ENCODE results near the gene DNM3. TPM values are rescaled to one million over a fixed set of nuclear protein-coding genes. Genes with fewer than 3 reads are reported as not detected.

DNM3 gene
- total RNA-seq, 1 donor from 2014 or later = 15.4 TPM

DNA sequence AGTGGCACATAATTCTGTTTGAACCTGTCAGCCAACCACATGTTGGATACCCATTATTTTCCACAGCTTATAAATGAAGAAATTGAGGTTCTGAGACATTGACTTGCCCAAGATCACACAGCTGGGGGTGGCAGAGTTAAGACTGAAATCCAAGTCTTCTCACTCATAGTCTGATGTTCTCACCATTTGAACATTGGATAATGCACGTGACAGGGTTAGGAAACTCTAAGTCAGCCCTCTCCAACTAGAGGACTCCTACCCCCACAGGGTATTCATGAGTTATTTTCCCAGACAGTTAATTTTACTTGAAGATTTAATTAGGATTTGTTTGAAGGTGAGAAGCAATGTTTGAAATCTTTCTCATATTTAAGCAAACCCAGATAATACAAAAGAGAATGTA lies 541.1 kb downstream of the DNM3 start:
- no peak for TF ChIP-seq CTCF (IDR thresholded peaks at IDR 0.05)
- peaks cover 4% of the 10 kb centered on the region for H3K4me1 ChIP-seq
- intact Hi-C loops (cut with DNase I) = no loop called here
- no peaks in the 10 kb centered on the region for H3K9me3 ChIP-seq
- no peaks in the 10 kb centered on the region for H3K36me3 ChIP-seq
- H3K27ac ChIP-seq = no peak overlapping the region
- ATAC-seq = no peak
- no peak for DNase-seq
- no peak overlapping the region for H3K4me3 ChIP-seq
- no peaks in the 10 kb centered on the region for H3K27me3 ChIP-seq

- H3K9me3 ChIP-seq = no peaks in the 10 kb centered on the region
- H3K27me3 ChIP-seq = no peaks in the 10 kb centered on the region
- H3K36me3 ChIP-seq = no peaks in the 10 kb centered on the region
- H3K27ac ChIP-seq = no peak overlapping the region
- peaks cover 4% of the 10 kb centered on the region for H3K4me1 ChIP-seq
- no peak for ATAC-seq
- no peak for TF ChIP-seq CTCF (IDR thresholded peaks at IDR 0.05)
- H3K4me3 ChIP-seq = no peak overlapping the region
- no peak for DNase-seq
- intact Hi-C loops (cut with DNase I) = no loop called here
Measured at GRCh38 chr1:172382990-172383389, 541.7 kb downstream of the DNM3 start.

GRCh38 chr1:172383536-172383935 lies 542.2 kb downstream of the DNM3 start:
- no peak for ATAC-seq
- H3K27me3 ChIP-seq = no peaks in the 10 kb centered on the region
- H3K36me3 ChIP-seq = no peaks in the 10 kb centered on the region
- intact Hi-C loops (cut with DNase I) = no loop called here
- no peak overlapping the region for H3K4me3 ChIP-seq
- DNase-seq = no peak
- no peaks in the 10 kb centered on the region for H3K9me3 ChIP-seq
- peaks cover 4% of the 10 kb centered on the region for H3K4me1 ChIP-seq
- H3K27ac ChIP-seq = no peak overlapping the region
- TF ChIP-seq CTCF (IDR thresholded peaks at IDR 0.05) = no peak

DNA sequence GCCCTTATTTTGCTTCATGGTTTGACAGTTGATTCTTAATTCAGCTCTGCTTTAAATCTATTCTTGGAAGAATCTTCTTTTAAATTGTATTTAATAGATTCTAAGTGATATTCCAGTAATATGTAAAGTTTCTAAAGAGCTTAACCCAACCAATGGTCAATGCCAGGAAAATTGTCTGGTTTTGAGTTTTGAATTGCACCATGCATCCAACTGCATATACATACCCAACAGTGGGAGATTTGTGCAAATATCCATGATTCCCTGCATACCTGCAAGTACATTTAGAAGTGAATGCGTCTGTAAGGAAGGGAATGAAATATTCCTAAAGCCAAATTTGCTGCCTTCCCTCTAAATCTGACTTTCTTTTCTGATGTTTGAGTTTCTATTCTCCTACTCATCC lies 543.4 kb downstream of the DNM3 start:
- DNase-seq (no peak), ATAC-seq (no peak)
- Histone ChIP-seq H3K9me3 (no peaks in the 10 kb centered on the region), H3K27me3 (no peaks in the 10 kb centered on the region), H3K27ac (no peak overlapping the region), H3K4me1 (peaks cover 4% of the 10 kb centered on the region), H3K36me3 (no peaks in the 10 kb centered on the region), H3K4me3 (no peak overlapping the region)
- TF ChIP-seq CTCF (IDR thresholded peaks at IDR 0.05) = no peak
- intact Hi-C loops (cut with DNase I) = no loop called here

DNA sequence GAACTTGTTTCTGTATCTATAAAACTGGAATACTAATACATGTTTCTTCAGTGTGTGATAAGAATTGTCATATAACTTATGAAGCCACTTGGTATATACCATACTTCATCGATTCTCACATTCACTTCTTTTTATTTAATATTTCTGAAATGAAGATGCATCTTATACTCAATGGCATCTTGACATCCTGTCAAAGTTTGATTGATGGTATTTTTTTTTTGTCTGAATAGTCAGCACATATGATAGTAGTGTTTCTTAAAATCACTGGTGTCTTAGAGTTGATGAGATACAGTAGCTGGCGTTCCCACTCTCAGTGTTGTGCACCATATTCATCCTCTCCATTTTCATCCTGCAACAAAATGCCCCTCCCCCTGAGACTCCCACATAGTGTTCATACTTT lies 544.7 kb downstream of the DNM3 start:
- no peak overlapping the region for H3K27ac ChIP-seq
- no peak for TF ChIP-seq CTCF (IDR thresholded peaks at IDR 0.05)
- H3K36me3 ChIP-seq = no peaks in the 10 kb centered on the region
- DNase-seq (no peak), ATAC-seq (no peak)
- no peaks in the 10 kb centered on the region for H3K27me3 ChIP-seq
- H3K9me3 ChIP-seq = no peaks in the 10 kb centered on the region
- H3K4me3 ChIP-seq = no peak overlapping the region
- intact Hi-C loops (cut with DNase I) = no loop called here
- H3K4me1 ChIP-seq = no peaks in the 10 kb centered on the region

DNA sequence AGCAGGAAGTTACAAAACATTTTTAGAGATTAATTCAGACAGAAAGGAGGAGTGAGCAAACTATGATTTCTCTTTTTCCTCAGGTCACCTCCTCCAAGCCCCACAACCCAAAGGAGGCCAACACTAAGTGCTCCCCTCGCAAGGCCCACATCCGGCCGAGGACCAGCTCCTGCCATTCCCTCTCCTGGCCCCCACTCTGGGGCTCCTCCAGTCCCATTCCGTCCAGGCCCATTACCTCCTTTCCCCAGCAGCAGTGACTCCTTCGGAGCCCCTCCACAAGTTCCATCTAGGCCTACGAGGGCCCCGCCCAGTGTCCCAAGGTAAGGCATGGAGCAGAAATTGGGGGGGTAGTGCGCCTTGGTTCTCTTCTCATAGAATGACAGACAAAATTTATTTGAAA lies 547.2 kb downstream of the DNM3 start:
- Histone ChIP-seq H3K27me3 (no peaks in the 10 kb centered on the region), H3K4me1 (no peaks in the 10 kb centered on the region), H3K27ac (no peak overlapping the region), H3K36me3 (no peaks in the 10 kb centered on the region), H3K9me3 (no peaks in the 10 kb centered on the region), H3K4me3 (no peak overlapping the region)
- intact Hi-C loops (cut with DNase I) = no loop called here
- DNase-seq (no peak), ATAC-seq (no peak)
- TF ChIP-seq CTCF (IDR thresholded peaks at IDR 0.05) = no peak

All from upper lobe of right lung (tissue), 1 donor.